HG02938 (cell line): Measurements from ENCODE around the gene SLC2A6.

Experiments
- ATAC-seq: cut with Tn5 transposase; IDR thresholded peaks from one replicate; pipeline ENCODE4 v1.9.1; 2021; ENCODE audit warnings: mild to moderate bottlenecking, moderate library complexity; ENCODE audit not compliant: unreplicated experiment

The SLC2A6 gene

DNA sequence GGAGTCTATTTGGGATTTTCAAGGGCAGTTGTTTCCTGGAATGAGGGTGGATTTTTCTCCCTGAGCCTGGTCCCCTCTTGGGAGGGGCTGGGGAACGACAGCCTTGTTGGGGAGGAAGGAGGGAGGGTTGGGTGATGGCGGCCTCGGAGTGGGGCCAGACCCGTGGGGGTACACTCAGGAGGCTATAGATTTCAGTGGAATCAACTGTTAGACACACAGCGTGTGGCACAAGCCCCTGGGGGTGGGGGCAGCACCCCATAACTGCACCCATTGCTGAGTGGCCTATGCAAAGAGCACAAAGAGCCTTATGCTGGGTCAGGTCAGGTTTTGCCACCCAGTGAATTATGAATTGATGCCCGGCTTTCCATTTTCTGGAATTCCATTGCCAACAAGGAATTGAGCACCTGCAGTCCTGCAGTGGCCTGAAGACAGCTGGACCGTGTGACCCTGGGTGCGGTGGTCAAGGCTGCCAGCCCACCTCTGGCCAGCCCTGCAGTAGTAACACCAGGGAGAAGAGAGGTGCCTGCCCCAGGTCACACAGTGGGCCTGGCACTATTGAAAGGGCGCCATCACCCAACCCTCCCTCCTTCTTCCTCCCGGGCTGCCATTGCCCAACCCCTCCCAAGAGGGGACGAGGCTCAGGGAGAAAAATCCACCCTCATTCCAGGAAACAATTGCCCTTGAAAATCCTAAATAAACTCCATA, 37.5 kb upstream of the SLC2A6 start:
- ATAC-seq: no peak

DNA sequence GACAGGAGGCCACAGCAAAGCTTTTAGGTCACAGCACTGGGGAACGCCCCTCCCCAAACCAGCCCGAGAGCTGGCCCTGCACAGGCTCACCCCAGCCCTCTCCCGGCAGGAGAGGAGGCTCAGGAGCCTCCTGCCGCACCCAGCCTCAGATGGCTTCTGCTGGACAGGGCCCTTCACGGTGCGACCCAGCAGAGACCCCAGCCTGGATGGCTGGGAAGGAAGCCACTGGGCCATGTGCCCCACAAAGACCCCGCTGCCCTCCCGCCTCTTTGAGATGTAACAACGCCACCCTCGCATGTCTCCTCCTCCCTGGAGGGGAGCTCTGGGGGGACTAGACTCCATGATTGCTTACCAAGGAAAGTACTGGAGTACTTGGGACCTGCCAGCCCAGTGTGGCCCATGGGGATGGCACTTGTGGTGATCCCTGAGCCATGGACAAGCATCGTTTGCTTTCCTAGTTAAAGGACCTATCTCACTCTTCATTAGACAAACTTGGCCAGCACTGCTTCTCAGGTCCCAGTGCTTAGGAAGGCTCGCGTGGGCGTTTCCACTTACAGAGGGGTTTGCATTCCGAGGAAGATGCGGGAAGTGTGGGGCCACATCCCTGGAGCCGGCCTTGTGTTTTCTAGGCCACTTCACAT, 36.8 kb upstream of the SLC2A6 start:
- ATAC-seq: no peak

DNA sequence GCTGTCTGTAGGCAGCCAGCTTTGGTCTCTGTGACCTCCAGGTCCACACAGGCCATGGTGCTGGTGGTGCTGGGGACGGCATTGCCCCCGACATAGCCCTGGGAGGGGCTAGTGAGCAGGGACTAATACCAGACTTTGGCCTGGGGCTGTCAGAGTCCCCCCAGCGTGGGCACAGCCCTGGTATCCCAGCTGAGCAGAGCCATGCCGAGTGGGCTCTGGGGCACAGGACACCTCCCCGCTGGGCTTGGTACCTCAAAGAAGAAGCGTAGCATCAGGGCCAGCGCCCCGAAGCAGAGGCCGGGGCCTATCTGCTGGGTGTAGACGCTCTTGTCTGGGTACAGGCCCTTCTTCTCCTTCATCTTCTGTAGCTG, 36.3 kb upstream of the SLC2A6 start:
- no peak for ATAC-seq

- no peak for ATAC-seq
Observed at GRCh38 chr9:133514460-133515239, 35.8 kb upstream of the SLC2A6 start.

GRCh38 chr9:133513214-133514100, 34.6 kb upstream of the SLC2A6 start:
- ATAC-seq: no peak

- ATAC-seq: no peak
Observed at GRCh38 chr9:133512253-133513213, 33.6 kb upstream of the SLC2A6 start.

DNA sequence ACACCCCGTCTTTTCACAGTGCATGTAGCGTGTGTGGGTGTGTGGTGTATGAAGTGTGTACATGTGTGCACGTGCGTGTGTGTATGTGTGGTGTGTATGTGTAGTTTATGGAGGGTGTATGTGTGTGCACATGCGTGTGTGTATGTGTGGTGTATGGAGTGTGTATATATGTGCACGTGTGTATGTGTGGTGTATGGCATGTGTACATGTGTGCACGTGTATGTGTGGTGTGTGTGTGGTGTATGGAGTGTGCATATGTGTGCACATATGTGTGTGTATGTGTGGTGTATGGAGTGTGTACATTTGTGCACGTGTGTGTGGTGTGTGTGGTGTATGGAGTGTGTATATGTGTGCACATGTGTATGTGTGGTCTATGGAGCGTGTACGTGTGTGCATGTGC, 32.7 kb upstream of the SLC2A6 start:
- no peak for ATAC-seq

DNA sequence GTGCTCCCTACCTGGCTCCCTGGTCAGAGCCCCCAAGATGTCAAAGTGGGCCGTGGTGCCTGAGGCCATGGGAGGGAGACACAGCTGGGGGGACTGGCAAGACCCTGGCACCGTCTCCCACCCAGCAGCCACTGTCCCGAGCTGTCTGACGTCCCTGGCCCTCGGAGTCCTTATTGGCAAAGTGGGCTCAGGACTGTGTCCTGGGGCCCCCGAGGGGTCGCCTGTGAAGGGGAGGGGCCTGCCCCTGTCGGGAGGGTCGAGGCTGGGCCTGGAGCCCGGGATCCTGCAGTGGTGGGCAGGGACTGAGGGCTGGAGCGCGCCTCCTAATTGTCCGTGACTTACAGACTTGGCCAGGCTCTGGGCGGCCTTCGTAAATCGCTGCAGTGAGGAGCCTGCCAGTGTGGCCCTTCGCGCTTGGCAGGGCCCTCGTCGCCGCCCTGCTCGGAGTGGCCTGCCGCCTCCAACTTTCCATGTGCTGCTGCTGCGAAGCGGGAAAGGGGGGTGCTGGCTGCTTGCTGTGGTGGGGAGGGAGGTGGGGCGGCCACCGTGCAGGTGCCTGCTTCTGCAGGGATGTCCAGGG, 32.1 kb upstream of the SLC2A6 start:
- ATAC-seq: no peak

GRCh38 chr9:133509179-133510083, 30.5 kb upstream of the SLC2A6 start:
- no peak for ATAC-seq

GRCh38 chr9:133508046-133508445, 29.1 kb upstream of the SLC2A6 start:
- no peak for ATAC-seq

GRCh38 chr9:133507246-133507965, 28.5 kb upstream of the SLC2A6 start:
- ATAC-seq: no peak

DNA sequence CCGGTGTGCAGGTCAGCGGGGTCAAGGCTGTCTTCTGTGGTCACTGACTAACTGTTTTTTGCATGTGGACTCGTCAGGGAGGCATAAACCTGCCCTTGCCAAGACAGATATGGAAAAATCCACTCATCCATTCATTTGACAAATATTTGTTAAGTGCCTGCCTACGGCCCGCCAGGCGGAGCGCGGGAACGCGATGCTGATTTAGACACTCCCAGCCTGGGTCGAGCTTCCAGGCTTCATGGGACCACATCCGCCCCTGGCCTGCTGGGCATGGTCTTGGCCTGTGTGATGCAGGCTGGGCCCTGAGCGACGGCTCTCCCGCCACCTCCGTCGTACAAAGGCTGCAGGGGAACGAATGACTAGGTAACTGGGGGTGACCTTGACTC, 27.7 kb upstream of the SLC2A6 start:
- ATAC-seq: no peak

- ATAC-seq: no peak
Observed at GRCh38 chr9:133505901-133506652, 27.2 kb upstream of the SLC2A6 start.

DNA sequence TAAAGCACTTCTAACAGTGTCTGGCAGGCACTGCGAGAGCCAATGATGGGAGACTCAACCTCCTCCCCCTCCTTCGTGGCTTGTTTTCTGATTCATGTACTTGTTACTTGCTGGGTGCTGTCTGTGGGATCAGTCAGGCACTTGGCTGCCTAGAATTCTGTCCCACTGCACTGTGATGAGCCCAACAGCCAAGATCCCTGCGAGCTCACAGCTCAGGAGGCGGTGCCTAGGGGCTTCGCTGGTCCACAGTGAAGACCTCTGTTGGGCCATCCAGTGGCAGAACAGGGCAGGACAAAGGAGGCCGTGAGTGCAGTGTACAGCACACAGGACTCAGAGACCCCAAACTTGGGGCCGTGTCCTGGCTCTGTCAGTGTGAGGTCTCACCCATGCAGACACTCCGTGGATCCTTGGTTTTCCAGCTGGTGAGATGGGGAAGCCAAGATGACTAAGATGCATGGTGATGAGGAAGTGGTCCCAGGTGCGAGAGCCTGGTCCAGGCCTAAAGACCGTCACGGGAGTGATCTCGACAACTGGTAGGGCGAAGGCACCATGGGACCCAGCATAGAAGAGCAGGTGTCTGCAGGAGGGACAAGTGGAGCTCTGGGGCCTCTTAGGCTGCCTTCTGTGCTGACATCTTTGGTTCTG, 26.4 kb upstream of the SLC2A6 start:
- ATAC-seq: no peak

GRCh38 chr9:133502112-133502511, 23.2 kb upstream of the SLC2A6 start:
- ATAC-seq: no peak

- no peak for ATAC-seq
Observed at GRCh38 chr9:133499892-133500270, 21.0 kb upstream of the SLC2A6 start.
